ENCODE measurements around the gene P2RX4. TPM values are rescaled to one million over a fixed set of nuclear protein-coding genes. Genes with fewer than 3 reads are reported as not detected.

P2RX4 gene
- total and polyA plus RNA-seq, 9 of the 15 experiments (the other 6 are each of a cell fraction or from before 2014, with no cell fraction given) = 6.6 to 21.5 (median 11.7) TPM

DNA sequence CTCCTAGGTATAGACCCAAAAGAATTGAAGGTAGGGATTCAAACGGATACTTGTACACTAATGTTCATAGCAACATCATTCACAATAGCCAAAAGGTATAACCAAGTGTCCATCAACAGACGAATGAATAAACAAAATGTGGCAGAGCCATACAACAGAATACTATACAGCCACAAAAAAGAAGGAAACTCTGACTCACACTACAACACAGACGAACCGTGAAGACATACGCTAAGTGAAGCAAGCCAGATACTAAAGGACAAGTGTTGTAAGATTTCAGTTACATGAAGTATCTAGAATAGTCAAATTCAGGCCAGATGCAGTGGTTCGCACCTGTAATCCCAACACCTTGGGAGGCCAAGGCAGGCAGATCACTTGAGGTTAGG lies 67.4 kb downstream of the P2RX4 start:
- WGBS (ENCODE audit: insufficient coverage, low coverage, missing lambda C conversion rate) = 90% methylated on average over 6 of the region's 6 CpGs
- in situ Hi-C loops (cut with MboI) = no loop called here
- H3K27ac ChIP-seq (ENCODE audit: extremely low read depth, low read depth, low read length) = no peak overlapping the region
- H3K27me3 ChIP-seq (ENCODE audit: control insufficient read depth in 2 of 2, insufficient read depth in 2 of 2, low read length in 2 of 2) = no peaks in the 10 kb centered on the region
- H3K36me3 ChIP-seq (ENCODE audit: control insufficient read depth, insufficient read depth, low read length) = peaks cover 20% of the 10 kb centered on the region; the same call in 2 of the 3 replicates
- no TSS peak for BruUV-seq (replicated peaks)
- H3K9me3 ChIP-seq (replicated peaks; ENCODE audit: control insufficient read depth, insufficient read depth, low read depth, low read length) = no peaks in the 10 kb centered on the region
- H3K9ac ChIP-seq (ENCODE audit: insufficient read depth in 1 of 2, low read depth in 2 of 2, low read length in 2 of 2) = no peak overlapping the region
- DNase-seq (ENCODE audit: extremely low read depth in 1 of 4, low spot score in 3 of 4) = no peak
- H3K9me1 ChIP-seq (ENCODE audit: control insufficient read depth, insufficient read depth, low read length) = no peaks in the 10 kb centered on the region
- H2AFZ ChIP-seq (ENCODE audit: low read depth, low read length) = no peak overlapping the region
- H3K79me2 ChIP-seq (ENCODE audit: control insufficient read depth, insufficient read depth, low read length) = peaks cover 12% of the 10 kb centered on the region; the same call in 2 of the 3 replicates
- CTCF ChIA-PET (ENCODE audit: low intra/inter-chr PET ratio) = no interaction called here
- no peak overlapping the region for H3K4me3 ChIP-seq
- intact Hi-C loops (cut with micrococcal nuclease) = no loop called here
- peaks cover 7% of the 10 kb centered on the region for H4K20me1 ChIP-seq (replicated peaks; ENCODE audit: control insufficient read depth, insufficient read depth, low read length)
- peaks cover under 1 to 22% of the 10 kb centered on the region in 2 experiments; a peak in 3 of 5 replicates for H3K4me1 ChIP-seq (replicated peaks in 1 of 2; ENCODE audit: control insufficient read depth in 2 of 2, insufficient read depth in 2 of 2, low read length in 2 of 2)
- ATAC-seq = no peak
- no peak overlapping the region for H3K4me2 ChIP-seq (ENCODE audit: insufficient read depth, low read length)
- no peak for FAIRE-seq
- TF ChIP-seq ZNF146 (CRISPR knock-in tag; IDR thresholded peaks at IDR 0.05; ENCODE audit: unreplicated experiment) (peak; percentile 72), PTTG1 (tag; IDR thresholded peaks at IDR 0.05; ENCODE audit: low read depth) (no peak)
- POLR2A ChIA-PET = no interaction called here

GRCh38 chr12:121278169-121279070 lies 68.5 kb downstream of the P2RX4 start:
- H3K36me3 ChIP-seq (ENCODE audit: control insufficient read depth, insufficient read depth, low read length) = peaks cover 12% of the 10 kb centered on the region; the same call in 1 of the 3 replicates
- H3K4me1 ChIP-seq (replicated peaks in 1 of 2; ENCODE audit: control insufficient read depth in 2 of 2, insufficient read depth in 2 of 2, low read length in 2 of 2) = peaks cover 10 to 30% of the 10 kb centered on the region in 2 experiments; a peak in 4 of 5 replicates
- H3K27ac ChIP-seq (ENCODE audit: extremely low read depth, low read depth, low read length) = no peak overlapping the region
- H3K79me2 ChIP-seq (ENCODE audit: control insufficient read depth, insufficient read depth, low read length) = peaks cover 14% of the 10 kb centered on the region; the same call in 2 of the 3 replicates
- intact Hi-C loops (cut with micrococcal nuclease) (no loop called here), in situ Hi-C loops (cut with MboI) (no loop called here)
- 79% methylated on average over 15 of the region's 15 CpGs for WGBS (ENCODE audit: insufficient coverage, low coverage, missing lambda C conversion rate)
- no TSS peak for BruUV-seq (replicated peaks)
- peaks cover 12% of the 10 kb centered on the region for H4K20me1 ChIP-seq (replicated peaks; ENCODE audit: control insufficient read depth, insufficient read depth, low read length)
- H3K4me3 ChIP-seq = no peak overlapping the region
- ATAC-seq (no peak), DNase-seq (ENCODE audit: extremely low read depth in 1 of 4, low spot score in 3 of 4) (peak in 2 of 4 experiments; percentile 5 to 6), FAIRE-seq (no peak)
- no peak overlapping the region for H2AFZ ChIP-seq (ENCODE audit: low read depth, low read length)
- H3K9ac ChIP-seq (ENCODE audit: insufficient read depth in 1 of 2, low read depth in 2 of 2, low read length in 2 of 2) = peak overlapping the region in 1 of 2 experiments; percentile 23; a peak in 1 of 4 replicates
- no peaks in the 10 kb centered on the region for H3K9me3 ChIP-seq (replicated peaks; ENCODE audit: control insufficient read depth, insufficient read depth, low read depth, low read length)
- H3K27me3 ChIP-seq (ENCODE audit: control insufficient read depth in 2 of 2, insufficient read depth in 2 of 2, low read length in 2 of 2) = no peaks in the 10 kb centered on the region
- ChIA-PET POLR2A (interaction anchor here (0.7 to 0.9 kb wide), 3 partner anchors 10 to 249 kb away, joined by 3 to 5 read pairs (median 3); no protein-coding TSS in a partner anchor), CTCF (ENCODE audit: low intra/inter-chr PET ratio) (no interaction called here)
- H3K4me2 ChIP-seq (ENCODE audit: insufficient read depth, low read length) = no peak overlapping the region
- TF ChIP-seq, protein P1, sequence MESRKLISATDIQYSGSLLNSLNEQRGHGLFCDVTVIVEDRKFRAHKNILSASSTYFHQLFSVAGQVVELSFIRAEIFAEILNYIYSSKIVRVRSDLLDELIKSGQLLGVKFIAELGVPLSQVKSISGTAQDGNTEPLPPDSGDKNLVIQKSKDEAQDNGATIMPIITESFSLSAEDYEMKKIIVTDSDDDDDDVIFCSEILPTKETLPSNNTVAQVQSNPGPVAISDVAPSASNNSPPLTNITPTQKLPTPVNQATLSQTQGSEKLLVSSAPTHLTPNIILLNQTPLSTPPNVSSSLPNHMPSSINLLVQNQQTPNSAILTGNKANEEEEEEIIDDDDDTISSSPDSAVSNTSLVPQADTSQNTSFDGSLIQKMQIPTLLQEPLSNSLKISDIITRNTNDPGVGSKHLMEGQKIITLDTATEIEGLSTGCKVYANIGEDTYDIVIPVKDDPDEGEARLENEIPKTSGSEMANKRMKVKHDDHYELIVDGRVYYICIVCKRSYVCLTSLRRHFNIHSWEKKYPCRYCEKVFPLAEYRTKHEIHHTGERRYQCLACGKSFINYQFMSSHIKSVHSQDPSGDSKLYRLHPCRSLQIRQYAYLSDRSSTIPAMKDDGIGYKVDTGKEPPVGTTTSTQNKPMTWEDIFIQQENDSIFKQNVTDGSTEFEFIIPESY (CRISPR knock-in tag; IDR thresholded peaks at IDR 0.05) = peak; percentile 33; the same call in 1 of the 2 replicates
- TF ChIP-seq ZNF431 (CRISPR knock-in tag; IDR thresholded peaks at IDR 0.05) = peak; percentile 97
- TF ChIP-seq, protein P2, sequence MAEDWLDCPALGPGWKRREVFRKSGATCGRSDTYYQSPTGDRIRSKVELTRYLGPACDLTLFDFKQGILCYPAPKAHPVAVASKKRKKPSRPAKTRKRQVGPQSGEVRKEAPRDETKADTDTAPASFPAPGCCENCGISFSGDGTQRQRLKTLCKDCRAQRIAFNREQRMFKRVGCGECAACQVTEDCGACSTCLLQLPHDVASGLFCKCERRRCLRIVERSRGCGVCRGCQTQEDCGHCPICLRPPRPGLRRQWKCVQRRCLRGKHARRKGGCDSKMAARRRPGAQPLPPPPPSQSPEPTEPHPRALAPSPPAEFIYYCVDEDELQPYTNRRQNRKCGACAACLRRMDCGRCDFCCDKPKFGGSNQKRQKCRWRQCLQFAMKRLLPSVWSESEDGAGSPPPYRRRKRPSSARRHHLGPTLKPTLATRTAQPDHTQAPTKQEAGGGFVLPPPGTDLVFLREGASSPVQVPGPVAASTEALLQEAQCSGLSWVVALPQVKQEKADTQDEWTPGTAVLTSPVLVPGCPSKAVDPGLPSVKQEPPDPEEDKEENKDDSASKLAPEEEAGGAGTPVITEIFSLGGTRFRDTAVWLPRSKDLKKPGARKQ (CRISPR knock-in tag; IDR thresholded peaks at IDR 0.05) = no peak
- TF ChIP-seq CBX2 (IDR thresholded peaks at IDR 0.05; ENCODE audit: insufficient read depth, low read length, poor library complexity, severe bottlenecking) = no peak
- peak; percentile 35; the same call in 1 of the 2 replicates for TF ChIP-seq SPI1 (IDR thresholded peaks at IDR 0.05; ENCODE audit: borderline replicate concordance, low read depth, low read length)
- no peaks in the 10 kb centered on the region for H3K9me1 ChIP-seq (ENCODE audit: control insufficient read depth, insufficient read depth, low read length)
